ENCODE results near the gene NOTCH1. TPM values are rescaled to one million over a fixed set of nuclear protein-coding genes. Genes with fewer than 3 reads are reported as not detected.

NOTCH1 gene
- total and polyA plus RNA-seq, 2 of the 8 experiments (the other 6 are each of a cell fraction or from before 2014, with no cell fraction given): 6.9 to 55.6 TPM

- TF ChIP-seq CTBP2 (IDR thresholded peaks at IDR 0.05; ENCODE audit: borderline replicate concordance, insufficient read depth, insufficient read length, low read length): no peak
These were observed 17.8 kb downstream of the NOTCH1 start (continued) for GRCh38 chr9:136527721-136528710.
